Ascending aorta (tissue), 2 donors: ENCODE results near the gene NRXN3. TPM values are rescaled to one million over a fixed set of nuclear protein-coding genes. Genes with fewer than 3 reads are reported as not detected.

Experiments
- DNase-seq, 2 donors: peaks; one replicate each; pipeline ENCODE4 v3.0.0-alpha.2; 2019; ENCODE audit warnings: low spot score in 2 of 2
- H3K27ac ChIP-seq, 2 donors: fragments of 200-600 bp; sonication (generic); one replicate each; pipeline ENCODE4 v1.5.1; 2016 to 2017; ENCODE audit warnings: mild to moderate bottlenecking in 1 of 2
- H3K27me3 ChIP-seq: fragments of 200-600 bp; sonication (generic); one replicate; pipeline ENCODE4 v1.5.1; 2017
- H3K36me3 ChIP-seq, 2 donors: fragments of 200-600 bp; sonication (generic); one replicate each; pipeline ENCODE4 v1.5.1; 2016
- H3K4me1 ChIP-seq, 2 donors: fragments of 200-600 bp; sonication (generic); one replicate each; pipeline ENCODE4 v1.5.1; 2016 to 2017; ENCODE audit warnings: mild to moderate bottlenecking in 1 of 2
- H3K4me3 ChIP-seq, 2 donors: fragments of 200-600 bp; sonication (generic); one replicate each; pipeline ENCODE4 v1.5.1; 2016 to 2017; ENCODE audit warnings: mild to moderate bottlenecking in 1 of 2
- H3K9me3 ChIP-seq, 2 donors: fragments of 200-600 bp; sonication (generic); one replicate each; pipeline ENCODE4 v1.5.1; 2016
- intact Hi-C: fragments of 100-400 bp; cut with DNase I; formaldehyde crosslinking; loops from one replicate; pipeline ENCODE4 v1.15.1; 2023
- total RNA-seq: library from RNA; depleted of rRNA; stranded (reverse); fragments of >200 nt; gene quantifications from one replicate; pipeline ENCODE4 v1.1.0, GENCODE V29; 2016
- TF ChIP-seq, protein P1 (sequence below), 3 experiments: fragments of 200-600 bp in 2 of 3; fragments of 450-650 bp in 1 of 3; sonication (generic) in 2 of 3; IDR thresholded peaks; one replicate each; pipeline ENCODE4 v1.5.1; 2016 to 2019; ENCODE audit warnings: antibody characterized with exemption in 3 of 3, mild to moderate bottlenecking in 1 of 3, moderate library complexity in 1 of 3

The NRXN3 gene
- total RNA-seq, 1 donor from 2014 or later: 21.0 TPM

DNA sequence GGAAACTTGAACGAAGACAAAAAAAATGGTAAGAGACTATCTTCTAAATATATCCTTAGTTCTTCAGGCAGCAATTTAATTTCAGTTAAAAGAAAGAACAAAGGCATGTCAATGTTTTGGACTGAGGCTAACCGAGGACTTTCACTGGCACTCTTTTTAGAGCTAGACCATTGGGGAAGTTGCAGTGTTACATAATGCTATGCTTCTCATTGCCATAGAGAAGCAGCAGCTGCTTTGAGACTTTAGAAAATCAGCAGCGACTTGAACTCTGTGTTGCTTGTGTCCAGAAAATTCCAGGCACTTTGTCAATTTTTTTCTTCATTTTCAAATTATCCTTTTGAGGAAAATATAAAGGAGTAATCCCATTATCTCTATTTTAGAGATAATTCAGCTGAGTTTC lies 964.2 kb downstream of the NRXN3 start:
- no peaks in the 10 kb centered on the region for H3K27me3 ChIP-seq
- H3K9me3 ChIP-seq: peaks cover 0 to 5% of the 10 kb centered on the region in 2 donors
- H3K4me3 ChIP-seq: no peak overlapping the region
- H3K27ac ChIP-seq: no peak overlapping the region
- H3K36me3 ChIP-seq: no peaks in the 10 kb centered on the region
- TF ChIP-seq, protein P1, sequence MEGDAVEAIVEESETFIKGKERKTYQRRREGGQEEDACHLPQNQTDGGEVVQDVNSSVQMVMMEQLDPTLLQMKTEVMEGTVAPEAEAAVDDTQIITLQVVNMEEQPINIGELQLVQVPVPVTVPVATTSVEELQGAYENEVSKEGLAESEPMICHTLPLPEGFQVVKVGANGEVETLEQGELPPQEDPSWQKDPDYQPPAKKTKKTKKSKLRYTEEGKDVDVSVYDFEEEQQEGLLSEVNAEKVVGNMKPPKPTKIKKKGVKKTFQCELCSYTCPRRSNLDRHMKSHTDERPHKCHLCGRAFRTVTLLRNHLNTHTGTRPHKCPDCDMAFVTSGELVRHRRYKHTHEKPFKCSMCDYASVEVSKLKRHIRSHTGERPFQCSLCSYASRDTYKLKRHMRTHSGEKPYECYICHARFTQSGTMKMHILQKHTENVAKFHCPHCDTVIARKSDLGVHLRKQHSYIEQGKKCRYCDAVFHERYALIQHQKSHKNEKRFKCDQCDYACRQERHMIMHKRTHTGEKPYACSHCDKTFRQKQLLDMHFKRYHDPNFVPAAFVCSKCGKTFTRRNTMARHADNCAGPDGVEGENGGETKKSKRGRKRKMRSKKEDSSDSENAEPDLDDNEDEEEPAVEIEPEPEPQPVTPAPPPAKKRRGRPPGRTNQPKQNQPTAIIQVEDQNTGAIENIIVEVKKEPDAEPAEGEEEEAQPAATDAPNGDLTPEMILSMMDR (IDR thresholded peaks at IDR 0.05): no peak
- no peak for DNase-seq
- H3K4me1 ChIP-seq: no peaks in the 10 kb centered on the region
- intact Hi-C loops: no loop called here

DNA sequence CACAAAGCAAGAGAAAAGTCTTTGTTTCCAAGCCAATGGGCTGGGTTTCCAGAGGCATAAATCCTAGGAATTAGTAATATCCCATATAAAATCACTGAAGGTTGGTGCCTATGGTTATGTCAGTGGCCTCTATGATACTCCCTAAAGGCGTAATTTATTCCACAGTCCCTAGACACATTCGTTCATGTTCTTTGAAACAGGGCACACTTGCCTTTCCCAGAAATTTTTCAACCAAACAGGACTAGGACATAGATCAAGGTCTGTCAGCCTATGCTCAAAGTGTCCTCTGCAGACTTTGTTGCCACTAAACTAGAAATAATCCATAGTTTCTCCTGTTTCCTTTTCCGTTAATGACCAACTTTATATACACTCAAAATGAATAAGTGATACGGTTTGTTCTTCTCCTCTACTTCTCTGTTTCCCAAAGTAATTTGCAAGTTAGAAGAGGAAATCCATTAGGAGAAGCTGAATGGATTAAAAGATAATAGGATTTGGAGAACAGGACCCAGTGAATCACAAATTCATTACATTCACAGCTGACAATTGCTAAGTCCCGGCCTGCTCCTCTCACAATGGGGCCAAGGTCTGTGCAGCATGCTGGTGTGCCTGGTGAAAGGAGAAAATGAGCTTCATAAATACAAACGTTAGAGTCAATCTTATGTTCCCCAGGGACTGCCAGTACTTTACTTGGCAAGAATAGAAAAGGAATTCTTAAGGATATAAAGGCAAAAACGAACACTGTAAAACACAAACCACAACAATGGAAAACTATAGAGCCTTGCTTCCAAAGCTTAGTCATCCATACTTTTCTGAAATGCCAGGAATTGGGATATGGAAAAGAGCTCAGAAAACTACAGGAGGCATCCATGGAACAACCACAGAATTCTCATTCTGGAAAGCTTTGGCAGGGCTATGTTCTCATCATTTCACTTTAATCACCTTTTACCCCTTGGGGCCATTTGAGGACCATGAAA lies 966.2 kb downstream of the NRXN3 start:
- intact Hi-C loops: no loop called here
- no peaks in the 10 kb centered on the region for H3K27me3 ChIP-seq
- H3K4me1 ChIP-seq: no peaks in the 10 kb centered on the region
- TF ChIP-seq, protein P1 (IDR thresholded peaks at IDR 0.05): no peak
- no peak overlapping the region for H3K4me3 ChIP-seq
- no peak overlapping the region for H3K27ac ChIP-seq
- H3K9me3 ChIP-seq: peaks cover 0 to 5% of the 10 kb centered on the region in 2 donors
- H3K36me3 ChIP-seq: no peaks in the 10 kb centered on the region
- no peak for DNase-seq

DNA sequence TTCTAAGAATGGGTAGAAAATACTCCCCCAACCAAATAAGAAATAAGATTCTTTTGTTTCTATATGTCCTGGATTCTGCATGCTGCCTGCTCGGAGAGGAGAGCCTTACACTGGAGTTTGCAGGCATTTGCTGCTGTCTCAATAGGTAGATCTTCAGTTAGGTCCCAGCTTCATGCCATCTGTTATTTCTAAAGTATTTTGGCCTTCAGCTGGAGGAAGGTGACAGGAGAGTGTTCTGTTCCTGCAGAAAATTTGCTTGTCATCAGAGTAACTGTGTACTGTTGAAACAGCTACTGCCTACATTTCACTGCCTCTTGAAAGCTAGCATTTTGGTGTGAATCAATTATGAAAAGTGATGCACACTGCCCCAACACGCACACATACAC lies 966.9 kb downstream of the NRXN3 start:
- no peaks in the 10 kb centered on the region for H3K4me1 ChIP-seq
- DNase-seq: no peak
- H3K27me3 ChIP-seq: no peaks in the 10 kb centered on the region
- intact Hi-C loops: no loop called here
- H3K4me3 ChIP-seq: no peak overlapping the region
- TF ChIP-seq, protein P1 (IDR thresholded peaks at IDR 0.05): no peak
- no peaks in the 10 kb centered on the region for H3K36me3 ChIP-seq
- no peak overlapping the region for H3K27ac ChIP-seq
- peaks cover 0 to under 1% of the 10 kb centered on the region in 2 donors for H3K9me3 ChIP-seq

DNA sequence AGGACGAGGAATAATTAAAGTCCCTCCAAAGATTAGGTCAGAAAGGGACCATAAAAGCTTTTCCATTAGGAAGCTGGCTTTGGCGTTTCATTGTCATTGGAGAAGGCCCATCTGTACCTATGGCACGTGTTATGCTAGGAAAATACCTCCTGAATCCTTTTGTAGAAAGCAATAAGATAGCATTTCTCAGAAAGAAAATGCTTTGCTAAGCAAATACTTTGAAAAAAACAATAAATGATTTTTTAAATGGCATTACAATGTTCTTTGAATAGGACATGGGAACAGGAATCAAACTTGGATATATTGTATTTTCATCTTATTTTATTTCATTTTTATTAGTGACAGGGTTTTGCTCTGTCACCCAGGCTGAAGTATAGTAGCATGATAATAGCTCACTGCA lies 967.7 kb downstream of the NRXN3 start:
- H3K27me3 ChIP-seq: no peaks in the 10 kb centered on the region
- TF ChIP-seq, protein P1 (IDR thresholded peaks at IDR 0.05): no peak
- H3K4me3 ChIP-seq: no peak overlapping the region
- no peak overlapping the region for H3K27ac ChIP-seq
- no peaks in the 10 kb centered on the region for H3K4me1 ChIP-seq
- intact Hi-C loops: no loop called here
- no peaks in the 10 kb centered on the region for H3K36me3 ChIP-seq
- no peak for DNase-seq
- no peaks in the 10 kb centered on the region for H3K9me3 ChIP-seq

DNA sequence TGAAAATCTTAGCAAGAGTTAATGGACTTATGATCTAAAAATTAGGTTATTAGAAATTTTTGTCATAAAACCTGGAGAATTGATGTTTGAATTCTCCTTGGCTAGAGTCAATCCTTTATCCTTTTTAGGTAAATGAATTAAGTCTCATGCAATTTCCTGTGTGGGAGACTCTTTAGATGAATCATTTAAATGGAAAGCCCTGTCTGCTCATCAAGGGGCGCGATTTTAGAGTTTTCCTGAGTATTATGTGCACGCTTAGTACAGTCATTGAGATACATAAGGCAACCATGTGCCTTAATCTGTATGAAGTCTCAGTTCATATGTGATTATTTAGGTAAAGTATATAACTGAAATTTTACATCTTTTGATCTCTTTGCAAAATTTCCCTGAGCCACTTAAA lies 974.7 kb downstream of the NRXN3 start:
- TF ChIP-seq, protein P1 (IDR thresholded peaks at IDR 0.05): no peak
- no peak for DNase-seq
- no peaks in the 10 kb centered on the region for H3K36me3 ChIP-seq
- H3K27me3 ChIP-seq: no peaks in the 10 kb centered on the region
- no peak overlapping the region for H3K4me3 ChIP-seq
- H3K27ac ChIP-seq: no peak overlapping the region
- no peaks in the 10 kb centered on the region for H3K9me3 ChIP-seq
- intact Hi-C loops: no loop called here
- H3K4me1 ChIP-seq: no peaks in the 10 kb centered on the region
